IMR-90 (cell line): Measurements from ENCODE around the gene SARNP. TPM values are rescaled to one million over a fixed set of nuclear protein-coding genes. Genes with fewer than 3 reads are reported as not detected.

ENCODE experiments used
- ATAC-seq: fragments of 200-7000 bp; cut with Tn5 transposase; 2 replicates; pipeline ENCODE4 v1.9.1; 2020; ENCODE audit warnings: low read depth, mild to moderate bottlenecking, moderate library complexity
- BruUV-seq: library from RNA; stranded (reverse); fragments of 400-500 nt; replicated peaks from 2 replicates; lab custom pipeline; 2021; lab: Mats Ljungman, UMichigan
- CTCF ChIA-PET: fragments of 300-600 bp; formaldehyde crosslinking; extraction: SDS; loops from one replicate; lab custom pipeline; 2021; ENCODE audit warnings: antibody characterized with exemption; lab: Yijun Ruan, JAX
- POLR2A ChIA-PET: fragments of 300-600 bp; sonication (Branson Sonifier 250); formaldehyde crosslinking; loops from one replicate; lab custom pipeline; 2022; ENCODE audit warnings: antibody characterized with exemption; ENCODE audit not compliant: unreplicated experiment; lab: Charles Lee
- DNase-seq: peaks from one replicate; pipeline ENCODE4 v3.0.0; 2013
- H2AFZ ChIP-seq: replicated peaks from 2 replicates; pipeline ENCODE3; 2013; ENCODE audit warnings: low read length, mild to moderate bottlenecking; ENCODE audit not compliant: poor library complexity
- H2AK5ac ChIP-seq: 2 replicates; pipeline ENCODE4 v1.6.1; 2013; ENCODE audit warnings: low read depth, low read length, inconsistent platforms
- H2AK9ac ChIP-seq: replicated peaks from 2 replicates; pipeline ENCODE3; 2013; ENCODE audit warnings: mild to moderate bottlenecking, low read depth, low read length, moderate library complexity; ENCODE audit not compliant: poor library complexity
- H2BK120ac ChIP-seq: 2 replicates; pipeline ENCODE4 v1.6.1; 2013; ENCODE audit warnings: low read depth, low read length, inconsistent platforms
- H2BK15ac ChIP-seq: 3 replicates; pipeline ENCODE4 v1.6.1; 2013; ENCODE audit warnings: low read depth, low read length, inconsistent platforms
- H2BK20ac ChIP-seq: 2 replicates; pipeline ENCODE4 v1.6.1; 2013; ENCODE audit warnings: low read depth, mild to moderate bottlenecking, inconsistent platforms, low read length, moderate library complexity
- H2BK5ac ChIP-seq: 2 replicates; pipeline ENCODE4 v1.6.1; 2013; ENCODE audit warnings: mild to moderate bottlenecking, low read depth, low read length, inconsistent platforms; ENCODE audit not compliant: poor library complexity, severe bottlenecking
- H3K14ac ChIP-seq: replicated peaks from 2 replicates; pipeline ENCODE4 v1.6.1; 2013; ENCODE audit warnings: low read depth, low read length, inconsistent platforms
- H3K18ac ChIP-seq: 2 replicates; pipeline ENCODE4 v1.6.1; 2013; ENCODE audit warnings: low read depth, low read length, control low read depth
- H3K23ac ChIP-seq: 2 replicates; pipeline ENCODE4 v1.6.1; 2013; ENCODE audit warnings: low read depth, low read length, inconsistent platforms
- H3K27ac ChIP-seq: 2 replicates; pipeline ENCODE4 v1.5.1; 2013; ENCODE audit warnings: mild to moderate bottlenecking, control low read depth, low read length; ENCODE audit not compliant: insufficient read depth
- H3K27me3 ChIP-seq: 2 replicates; pipeline ENCODE4 v1.6.1; 2013; ENCODE audit warnings: low read length; ENCODE audit not compliant: control insufficient read depth, insufficient read depth
- H3K36me3 ChIP-seq: 2 replicates; pipeline ENCODE4 v1.6.1; 2013; ENCODE audit warnings: low read length, mixed read lengths; ENCODE audit not compliant: control insufficient read depth, insufficient read depth
- H3K4ac ChIP-seq: 2 replicates; pipeline ENCODE4 v1.6.1; 2013; ENCODE audit warnings: low read depth, low read length, inconsistent platforms
- H3K4me1 ChIP-seq: 2 replicates; pipeline ENCODE4 v1.6.1; 2013; ENCODE audit warnings: low read length, mixed read lengths; ENCODE audit not compliant: control insufficient read depth, insufficient read depth
- H3K4me2 ChIP-seq: 2 replicates; pipeline ENCODE4 v1.6.1; 2013; ENCODE audit warnings: low read depth, mild to moderate bottlenecking, control low read depth, low read length, moderate library complexity
- H3K4me3 ChIP-seq: 2 replicates; pipeline ENCODE4 v1.5.1; 2013; ENCODE audit warnings: low read depth, mild to moderate bottlenecking, control low read depth, low read length, moderate library complexity; ENCODE audit not compliant: insufficient read depth
- H3K56ac ChIP-seq: 2 replicates; pipeline ENCODE4 v1.6.1; 2013; ENCODE audit warnings: low read length, inconsistent platforms; ENCODE audit not compliant: insufficient read depth; ENCODE audit errors: extremely low read depth
- H3K79me1 ChIP-seq, 2 experiments: 2 replicates each; pipeline ENCODE4 v1.6.1; 2013; ENCODE audit warnings: low read length in 2 of 2, inconsistent platforms in 1 of 2, low read depth in 1 of 2
- H3K9ac ChIP-seq: 2 replicates; pipeline ENCODE4 v1.6.1; 2013; ENCODE audit warnings: low read depth, low read length, control low read depth
- H3K9me1 ChIP-seq: 2 replicates; pipeline ENCODE4 v1.6.1; 2013; ENCODE audit warnings: low read length, inconsistent platforms; ENCODE audit not compliant: insufficient read depth
- H3K9me3 ChIP-seq: 2 replicates; pipeline ENCODE4 v1.6.1; 2013; ENCODE audit warnings: low read length; ENCODE audit not compliant: control insufficient read depth, insufficient read depth
- H4K20me1 ChIP-seq: 2 replicates; pipeline ENCODE4 v1.6.1; 2013; ENCODE audit warnings: low read length, inconsistent platforms; ENCODE audit not compliant: insufficient read depth
- H4K5ac ChIP-seq: 2 replicates; pipeline ENCODE4 v1.6.1; 2013; ENCODE audit warnings: mild to moderate bottlenecking, low read depth, low read length, control low read depth
- H4K8ac ChIP-seq, 2 experiments: 2 replicates each; pipeline ENCODE4 v1.6.1; 2013; ENCODE audit warnings: low read depth in 2 of 2, low read length in 2 of 2, control low read depth in 1 of 2, inconsistent platforms in 1 of 2
- H4K91ac ChIP-seq: 2 replicates; pipeline ENCODE4 v1.6.1; 2013; ENCODE audit warnings: low read depth, low read length, inconsistent platforms; ENCODE audit not compliant: insufficient read depth
- NFE2L2 ChIP-seq: fragments of 150-350 bp; IDR thresholded peaks from 2 replicates; pipeline ENCODE4 v1.6.1; 2016; ENCODE audit warnings: low read depth, mild to moderate bottlenecking, low read length
- WGBS, 2 experiments: methylation state at CpG; one replicate each; pipeline versions ENCODE4 v1.1.5 to v1.1.7; 2013; ENCODE audit warnings: missing lambda C conversion rate in 2 of 2; ENCODE audit not compliant: insufficient read length in 1 of 2; ENCODE audit errors: extremely low coverage in 2 of 2; 5-methylcytosine and 5-hydroxymethylcytosine counted together
- dilution Hi-C: fragments of 300-500 bp; cut with HindIII; formaldehyde crosslinking; loops from one replicate; pipeline ENCODE4 v1.14.3; 2018; ENCODE audit warnings: low sequenced_read_pairs; ENCODE audit not compliant: unreplicated experiment
- in situ Hi-C: fragments of 300-500 bp; cut with MboI; formaldehyde crosslinking; loops from 3 replicates; pipeline ENCODE4 v1.14.3; 2019; ENCODE audit warnings: low sequenced_read_pairs, inconsistent platforms, mixed read lengths
- intact Hi-C: fragments of 100-400 bp; cut with micrococcal nuclease; formaldehyde crosslinking; loops from 2 replicates; pipeline ENCODE4 v1.10.0; 2022
- polyA plus RNA-seq, 3 experiments: library from polyadenylated mRNA; depleted of rRNA; stranded (reverse); fragments of >200 nt; gene quantifications; 2 replicates each; pipeline ENCODE4 v1.2.3, GENCODE V29; 2012; ENCODE audit warnings: low replicate concordance in 1 of 3
- total RNA-seq: library from RNA; depleted of rRNA; stranded (reverse); fragments of >200 nt; gene quantifications from 2 replicates; pipeline ENCODE4 v1.2.3, GENCODE V29; 2012

Gene SARNP
- total and polyA plus RNA-seq, 2 of the 4 experiments (the other 2 are of a cell fraction) = 46.8 to 103 TPM

GRCh38 chr12:55718624-55719275 lies 98.8 kb downstream of the SARNP start:
- H2BK15ac ChIP-seq = no peak overlapping the region
- H2AK9ac ChIP-seq = peak overlapping the region; percentile 37
- H4K91ac ChIP-seq = peak overlapping the region; percentile 57; the same call in 1 of the 2 replicates
- no peak for TF ChIP-seq NFE2L2
- dilution Hi-C loops = no loop called here
- H3K4me1 ChIP-seq = peaks cover 36% of the 10 kb centered on the region
- peak overlapping the region; percentile 62; the same call in 1 of the 2 replicates for H2BK120ac ChIP-seq
- H3K4me3 ChIP-seq = no peak overlapping the region
- ChIA-PET CTCF (interaction anchor here (0.5 kb wide), 1 partner anchor 134 kb away, joined by 3 read pairs; no protein-coding TSS in a partner anchor), POLR2A (no interaction called here)
- H2BK20ac ChIP-seq = no peak overlapping the region
- peak overlapping the region; percentile 57; the same call in 1 of the 2 replicates for H3K23ac ChIP-seq
- H3K4me2 ChIP-seq = no peak overlapping the region
- H3K36me3 ChIP-seq = peaks cover 10% of the 10 kb centered on the region
- peak overlapping the region; percentile 71 for H2BK5ac ChIP-seq
- H4K8ac ChIP-seq = peak overlapping the region in 1 of 2 experiments; percentile 66; a peak in 1 of 4 replicates
- H3K14ac ChIP-seq = no peak overlapping the region
- H4K20me1 ChIP-seq = peaks cover 24% of the 10 kb centered on the region
- no peak overlapping the region for H2AFZ ChIP-seq
- no peak overlapping the region for H3K27ac ChIP-seq
- no peak overlapping the region for H4K5ac ChIP-seq
- no peak for ATAC-seq
- H3K56ac ChIP-seq = no peak overlapping the region
- H3K9ac ChIP-seq = no peak overlapping the region
- no peaks in the 10 kb centered on the region for H3K9me3 ChIP-seq
- H2AK5ac ChIP-seq = peak overlapping the region; percentile 86
- peak overlapping the region; percentile 68; the same call in 1 of the 2 replicates for H3K4ac ChIP-seq
- no peaks in the 10 kb centered on the region for H3K27me3 ChIP-seq
- no TSS peak for BruUV-seq
- WGBS, 2 experiments = 50% methylated on average over 1 of the region's 4 CpGs; no CpG with 5 or more reads in 1 of the 2 experiments
- in situ Hi-C loops = no loop called here
- peaks cover 17 to 62% of the 10 kb centered on the region in 2 experiments for H3K79me1 ChIP-seq
- H3K9me1 ChIP-seq = peaks cover 32% of the 10 kb centered on the region
- DNase-seq = no peak
- intact Hi-C loops = no loop called here
- no peak overlapping the region for H3K18ac ChIP-seq
